Measurements from ENCODE around the gene DMXL2. TPM values are rescaled to one million over a fixed set of nuclear protein-coding genes. Genes with fewer than 3 reads are reported as not detected.

The DMXL2 gene
- total RNA-seq, 1 experiment from 2014 or later, result 37.3 TPM

- H3K4me1 ChIP-seq (ENCODE audit: control insufficient read depth, insufficient read depth, low read length), result peaks cover 8% of the 10 kb centered on the region
- ATAC-seq, result no peak
- ChIA-PET POLR2A (no interaction called here), CTCF (no interaction called here)
- intact Hi-C loops (cut with micrococcal nuclease; ENCODE audit: unreplicated experiment), result no loop called here
- no peaks in the 10 kb centered on the region for H3K36me3 ChIP-seq (ENCODE audit: control insufficient read depth, insufficient read depth, low read length)
- peak overlapping the region in 1 of 2 experiments; percentile 34; a peak in 2 of 4 replicates for H3K4me3 ChIP-seq (ENCODE audit: low read depth in 2 of 2, low read length in 2 of 2)
- TF ChIP-seq CTCF (IDR thresholded peaks at IDR 0.05), result no peak
- no peak for TF ChIP-seq POLR2AphosphoS5 (IDR thresholded peaks at IDR 0.05; ENCODE audit: low read depth, low read length)
- TF ChIP-seq TCF7L2 (IDR thresholded peaks at IDR 0.05; ENCODE audit: low read depth, low read length), result no peak
- TF ChIP-seq SIN3A (IDR thresholded peaks at IDR 0.05; ENCODE audit: borderline replicate concordance, insufficient read depth, low read depth, low read length), result no peak
- TF ChIP-seq, protein P1, sequence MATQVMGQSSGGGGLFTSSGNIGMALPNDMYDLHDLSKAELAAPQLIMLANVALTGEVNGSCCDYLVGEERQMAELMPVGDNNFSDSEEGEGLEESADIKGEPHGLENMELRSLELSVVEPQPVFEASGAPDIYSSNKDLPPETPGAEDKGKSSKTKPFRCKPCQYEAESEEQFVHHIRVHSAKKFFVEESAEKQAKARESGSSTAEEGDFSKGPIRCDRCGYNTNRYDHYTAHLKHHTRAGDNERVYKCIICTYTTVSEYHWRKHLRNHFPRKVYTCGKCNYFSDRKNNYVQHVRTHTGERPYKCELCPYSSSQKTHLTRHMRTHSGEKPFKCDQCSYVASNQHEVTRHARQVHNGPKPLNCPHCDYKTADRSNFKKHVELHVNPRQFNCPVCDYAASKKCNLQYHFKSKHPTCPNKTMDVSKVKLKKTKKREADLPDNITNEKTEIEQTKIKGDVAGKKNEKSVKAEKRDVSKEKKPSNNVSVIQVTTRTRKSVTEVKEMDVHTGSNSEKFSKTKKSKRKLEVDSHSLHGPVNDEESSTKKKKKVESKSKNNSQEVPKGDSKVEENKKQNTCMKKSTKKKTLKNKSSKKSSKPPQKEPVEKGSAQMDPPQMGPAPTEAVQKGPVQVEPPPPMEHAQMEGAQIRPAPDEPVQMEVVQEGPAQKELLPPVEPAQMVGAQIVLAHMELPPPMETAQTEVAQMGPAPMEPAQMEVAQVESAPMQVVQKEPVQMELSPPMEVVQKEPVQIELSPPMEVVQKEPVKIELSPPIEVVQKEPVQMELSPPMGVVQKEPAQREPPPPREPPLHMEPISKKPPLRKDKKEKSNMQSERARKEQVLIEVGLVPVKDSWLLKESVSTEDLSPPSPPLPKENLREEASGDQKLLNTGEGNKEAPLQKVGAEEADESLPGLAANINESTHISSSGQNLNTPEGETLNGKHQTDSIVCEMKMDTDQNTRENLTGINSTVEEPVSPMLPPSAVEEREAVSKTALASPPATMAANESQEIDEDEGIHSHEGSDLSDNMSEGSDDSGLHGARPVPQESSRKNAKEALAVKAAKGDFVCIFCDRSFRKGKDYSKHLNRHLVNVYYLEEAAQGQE (IDR thresholded peaks at IDR 0.05; ENCODE audit: insufficient read depth in 1 of 2, low read depth in 2 of 2, low read length in 1 of 2), result no peak
- H3K27me3 ChIP-seq (ENCODE audit: control insufficient read depth, insufficient read depth, low read length), result no peaks in the 10 kb centered on the region
- BruUV-seq (replicated peaks), result no TSS peak
- in situ Hi-C loops (cut with HindIII; ENCODE audit: low pct_unique_long_range_greater_than_20kb, low sequenced_read_pairs), result no loop called here
- H3K27ac ChIP-seq (ENCODE audit: low read length), result no peak overlapping the region
- DNase-seq (ENCODE audit: low read depth, low spot score), result no peak
- no peaks in the 10 kb centered on the region for H3K9me3 ChIP-seq (ENCODE audit: control insufficient read depth, insufficient read depth, low read depth, low read length)
Measured at GRCh38 chr15:51601801-51602200, 20.8 kb downstream of the DMXL2 start.

- Histone ChIP-seq H3K9me3 (ENCODE audit: control insufficient read depth, insufficient read depth, low read depth, low read length) (no peaks in the 10 kb centered on the region), H3K4me1 (ENCODE audit: control insufficient read depth, insufficient read depth, low read length) (peaks cover 8% of the 10 kb centered on the region), H3K27ac (ENCODE audit: low read length) (no peak overlapping the region), H3K27me3 (ENCODE audit: control insufficient read depth, insufficient read depth, low read length) (no peaks in the 10 kb centered on the region), H3K4me3 (ENCODE audit: low read depth in 2 of 2, low read length in 2 of 2) (no peak overlapping the region), H3K36me3 (ENCODE audit: control insufficient read depth, insufficient read depth, low read length) (no peaks in the 10 kb centered on the region)
- no peak for DNase-seq (ENCODE audit: low read depth, low spot score)
- CTCF ChIA-PET, result no interaction called here
- in situ Hi-C loops (cut with HindIII; ENCODE audit: low pct_unique_long_range_greater_than_20kb, low sequenced_read_pairs), result no loop called here
- ATAC-seq, result peak; percentile 60; the same call in 1 of the 2 replicates
- no peak for TF ChIP-seq POLR2AphosphoS5 (IDR thresholded peaks at IDR 0.05; ENCODE audit: low read depth, low read length)
- no peak for TF ChIP-seq CTCF (IDR thresholded peaks at IDR 0.05)
- TF ChIP-seq, protein P1 (IDR thresholded peaks at IDR 0.05; ENCODE audit: insufficient read depth in 1 of 2, low read depth in 2 of 2, low read length in 1 of 2), result no peak
- TF ChIP-seq TCF7L2 (IDR thresholded peaks at IDR 0.05; ENCODE audit: low read depth, low read length), result no peak
- no peak for TF ChIP-seq SIN3A (IDR thresholded peaks at IDR 0.05; ENCODE audit: borderline replicate concordance, insufficient read depth, low read depth, low read length)
- BruUV-seq (replicated peaks), result no TSS peak
- intact Hi-C loops (cut with micrococcal nuclease; ENCODE audit: unreplicated experiment), result no loop called here
- POLR2A ChIA-PET, result no interaction called here
Measured at GRCh38 chr15:51600114-51600513, 22.5 kb downstream of the DMXL2 start.

Data from Panc1 (cell line).